ENCODE results near the gene SPDEF. TPM values are rescaled to one million over a fixed set of nuclear protein-coding genes. Genes with fewer than 3 reads are reported as not detected.

The SPDEF gene
- total RNA-seq, 1 experiment from 2014 or later = 0.85 TPM

DNA sequence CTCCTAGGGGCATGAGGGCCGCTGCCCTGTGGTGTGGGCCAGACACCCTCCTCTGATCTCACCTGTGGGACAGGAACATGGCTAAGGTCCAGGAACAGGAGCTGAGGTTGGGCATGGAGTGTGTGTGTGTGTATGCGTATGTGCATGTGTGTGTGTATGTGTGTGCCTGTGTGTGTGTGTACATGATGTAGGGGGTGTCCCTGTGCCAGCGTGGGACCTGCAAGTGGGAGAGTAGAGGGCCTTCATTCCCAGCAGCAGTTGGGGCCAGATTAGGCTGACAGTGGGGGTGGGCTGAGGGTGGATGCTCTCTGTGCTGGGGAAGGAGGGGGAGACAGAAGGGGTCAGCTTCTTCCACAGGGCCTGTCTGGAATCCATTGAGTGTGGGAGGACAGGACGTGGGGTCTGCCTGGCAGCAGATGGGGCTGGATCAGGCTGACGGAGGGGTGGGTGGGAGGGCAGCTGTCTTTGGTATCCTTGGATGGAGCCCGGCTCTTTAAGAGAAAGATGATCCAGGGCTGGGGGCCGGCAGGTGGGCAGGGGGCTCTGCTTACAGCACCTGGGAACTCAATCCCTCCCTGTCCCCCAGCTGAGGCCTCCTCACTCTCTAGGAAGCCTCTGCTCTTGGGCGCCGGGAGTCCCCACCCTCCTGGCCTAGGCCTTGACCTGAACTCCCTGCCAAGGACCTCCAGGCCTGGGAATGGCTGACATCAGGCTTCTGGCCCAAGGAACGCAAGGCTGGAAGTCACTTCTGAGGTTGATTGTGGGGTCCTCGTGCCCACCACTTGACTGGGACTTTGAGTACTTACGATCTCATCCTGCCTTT lies 44.0 kb downstream of the SPDEF start:
- Histone ChIP-seq H3K4me2 (no peak overlapping the region), H3K36me3 (ENCODE audit: low read depth) (no peaks in the 10 kb centered on the region), H3K27me3 (ENCODE audit: insufficient read depth, low read depth) (no peaks in the 10 kb centered on the region), H3K4me3 (no peak overlapping the region), H3F3A (ENCODE audit: insufficient read depth, low read depth) (0 out of 2 replicates have a peak, but pooled peaks cover 7% of the 10 kb centered on the region), H3K27ac (no peak overlapping the region), H3K4me1 (replicated peaks; ENCODE audit: insufficient read depth) (no peaks in the 10 kb centered on the region), H2AFZ (no peak overlapping the region), H4K20me1 (ENCODE audit: insufficient read depth) (no peaks in the 10 kb centered on the region), H3K79me2 (ENCODE audit: low read depth) (no peaks in the 10 kb centered on the region), H3K9me2 (ENCODE audit: insufficient read depth) (no peaks in the 10 kb centered on the region), H3K9me3 (ENCODE audit: insufficient read depth, low read depth) (no peaks in the 10 kb centered on the region; the same call in 1 of the 2 replicates)
- no peak for DNase-seq
- TF ChIP-seq EZH2 (IDR thresholded peaks at IDR 0.05; ENCODE audit: low read depth) = no peak
- ChIA-PET POLR2A (ENCODE audit: unreplicated experiment) (no interaction called here), CTCF (no interaction called here)
- intact Hi-C loops (cut with micrococcal nuclease; ENCODE audit: unreplicated experiment) = no loop called here
- BruUV-seq (replicated peaks) = no TSS peak

GRCh38 chr6:34511214-34511914 lies 44.8 kb downstream of the SPDEF start:
- no TSS peak for BruUV-seq (replicated peaks)
- no peaks in the 10 kb centered on the region; the same call in 1 of the 2 replicates for H3K9me3 ChIP-seq (ENCODE audit: insufficient read depth, low read depth)
- no peaks in the 10 kb centered on the region for H3K79me2 ChIP-seq (ENCODE audit: low read depth)
- H3K4me3 ChIP-seq = no peak overlapping the region
- H4K20me1 ChIP-seq (ENCODE audit: insufficient read depth) = no peaks in the 10 kb centered on the region
- CTCF ChIA-PET = no interaction called here
- no peak overlapping the region for H2AFZ ChIP-seq
- 0 out of 2 replicates have a peak, but pooled peaks cover 7% of the 10 kb centered on the region for H3F3A ChIP-seq (ENCODE audit: insufficient read depth, low read depth)
- no peak overlapping the region for H3K27ac ChIP-seq
- DNase-seq = no peak
- intact Hi-C loops (cut with micrococcal nuclease; ENCODE audit: unreplicated experiment) = no loop called here
- H3K27me3 ChIP-seq (ENCODE audit: insufficient read depth, low read depth) = no peaks in the 10 kb centered on the region
- no peaks in the 10 kb centered on the region for H3K9me2 ChIP-seq (ENCODE audit: insufficient read depth)
- no peak overlapping the region for H3K4me2 ChIP-seq
- TF ChIP-seq, protein P1, sequence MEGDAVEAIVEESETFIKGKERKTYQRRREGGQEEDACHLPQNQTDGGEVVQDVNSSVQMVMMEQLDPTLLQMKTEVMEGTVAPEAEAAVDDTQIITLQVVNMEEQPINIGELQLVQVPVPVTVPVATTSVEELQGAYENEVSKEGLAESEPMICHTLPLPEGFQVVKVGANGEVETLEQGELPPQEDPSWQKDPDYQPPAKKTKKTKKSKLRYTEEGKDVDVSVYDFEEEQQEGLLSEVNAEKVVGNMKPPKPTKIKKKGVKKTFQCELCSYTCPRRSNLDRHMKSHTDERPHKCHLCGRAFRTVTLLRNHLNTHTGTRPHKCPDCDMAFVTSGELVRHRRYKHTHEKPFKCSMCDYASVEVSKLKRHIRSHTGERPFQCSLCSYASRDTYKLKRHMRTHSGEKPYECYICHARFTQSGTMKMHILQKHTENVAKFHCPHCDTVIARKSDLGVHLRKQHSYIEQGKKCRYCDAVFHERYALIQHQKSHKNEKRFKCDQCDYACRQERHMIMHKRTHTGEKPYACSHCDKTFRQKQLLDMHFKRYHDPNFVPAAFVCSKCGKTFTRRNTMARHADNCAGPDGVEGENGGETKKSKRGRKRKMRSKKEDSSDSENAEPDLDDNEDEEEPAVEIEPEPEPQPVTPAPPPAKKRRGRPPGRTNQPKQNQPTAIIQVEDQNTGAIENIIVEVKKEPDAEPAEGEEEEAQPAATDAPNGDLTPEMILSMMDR (conservative IDR thresholded peaks at IDR 0.05) = no peak
- no peak for TF ChIP-seq EZH2 (IDR thresholded peaks at IDR 0.05; ENCODE audit: low read depth)
- H3K4me1 ChIP-seq (replicated peaks; ENCODE audit: insufficient read depth) = no peaks in the 10 kb centered on the region
- POLR2A ChIA-PET (ENCODE audit: unreplicated experiment) = no interaction called here
- no peaks in the 10 kb centered on the region for H3K36me3 ChIP-seq (ENCODE audit: low read depth)

GRCh38 chr6:34510299-34510698 lies 45.8 kb downstream of the SPDEF start:
- Histone ChIP-seq H2AFZ (no peak overlapping the region), H3K79me2 (ENCODE audit: low read depth) (no peaks in the 10 kb centered on the region), H4K20me1 (ENCODE audit: insufficient read depth) (no peaks in the 10 kb centered on the region), H3K36me3 (ENCODE audit: low read depth) (no peaks in the 10 kb centered on the region), H3K27ac (no peak overlapping the region), H3K27me3 (ENCODE audit: insufficient read depth, low read depth) (no peaks in the 10 kb centered on the region), H3K9me2 (ENCODE audit: insufficient read depth) (no peaks in the 10 kb centered on the region), H3K4me1 (replicated peaks; ENCODE audit: insufficient read depth) (no peaks in the 10 kb centered on the region), H3K4me3 (no peak overlapping the region), H3K4me2 (no peak overlapping the region), H3K9me3 (ENCODE audit: insufficient read depth, low read depth) (no peaks in the 10 kb centered on the region; the same call in 1 of the 2 replicates), H3F3A (ENCODE audit: insufficient read depth, low read depth) (0 out of 2 replicates have a peak, but pooled peaks cover 7% of the 10 kb centered on the region)
- ChIA-PET POLR2A (ENCODE audit: unreplicated experiment) (no interaction called here), CTCF (no interaction called here)
- no TSS peak for BruUV-seq (replicated peaks)
- intact Hi-C loops (cut with micrococcal nuclease; ENCODE audit: unreplicated experiment) = no loop called here
- TF ChIP-seq, protein P1 (conservative IDR thresholded peaks at IDR 0.05) = no peak
- TF ChIP-seq EZH2 (IDR thresholded peaks at IDR 0.05; ENCODE audit: low read depth) = no peak
- no peak for DNase-seq
